SJSA1 (cell line): ENCODE measurements around the gene HS6ST1. TPM values are rescaled to one million over a fixed set of nuclear protein-coding genes. Genes with fewer than 3 reads are reported as not detected.

Experiments used
- DNase-seq, 2 experiments: peaks; one replicate each; pipeline ENCODE4 v3.0.0-alpha.2; 2015 to 2020; ENCODE audit warnings: low spot score in 2 of 2, low read depth in 1 of 2
- H3K27ac ChIP-seq: fragments of 250-450 bp; sonication (Bioruptor Pico); 2 replicates; pipeline ENCODE4 v1.5.1; 2020; ENCODE audit warnings: mild to moderate bottlenecking, moderate library complexity
- H3K27me3 ChIP-seq: fragments of 250-450 bp; sonication (Bioruptor Pico); replicated peaks from 2 replicates; pipeline ENCODE4 v1.5.1; 2020; ENCODE audit warnings: mild to moderate bottlenecking, moderate library complexity
- H3K36me3 ChIP-seq: fragments of 250-450 bp; sonication (Bioruptor Pico); 2 replicates; pipeline ENCODE4 v1.5.1; 2020; ENCODE audit warnings: mild to moderate bottlenecking
- H3K4me1 ChIP-seq: fragments of 250-450 bp; sonication (Bioruptor Pico); replicated peaks from 2 replicates; pipeline ENCODE4 v1.6.1; 2021; ENCODE audit warnings: mild to moderate bottlenecking
- H3K4me3 ChIP-seq: fragments of 250-450 bp; sonication (Bioruptor Pico); 2 replicates; pipeline ENCODE4 v1.5.1; 2020; ENCODE audit warnings: mild to moderate bottlenecking
- H3K9me3 ChIP-seq: fragments of 250-450 bp; sonication (Bioruptor Pico); replicated peaks from 2 replicates; pipeline ENCODE4 v1.5.1; 2020; ENCODE audit warnings: mild to moderate bottlenecking
- total RNA-seq: library from RNA; depleted of rRNA; stranded (reverse); fragments of >200 nt; shearing (Covaris generic); gene quantifications from 2 replicates; pipeline ENCODE4 v1.2.3, GENCODE V29; 2014

The HS6ST1 gene
- total RNA-seq, 1 experiment from 2014 or later, result 160 TPM

- H3K27me3 ChIP-seq, result no peaks in the 10 kb centered on the region
- peaks cover 11% of the 10 kb centered on the region for H3K9me3 ChIP-seq
- no peak for DNase-seq
- no peaks in the 10 kb centered on the region for H3K4me1 ChIP-seq
- H3K36me3 ChIP-seq, result peaks cover 96% of the 10 kb centered on the region
- no peak overlapping the region for H3K27ac ChIP-seq
- no peak overlapping the region for H3K4me3 ChIP-seq
These were observed 40.5 kb downstream of the HS6ST1 start for GRCh38 chr2:128277961-128278681.

- Histone ChIP-seq H3K4me3 (no peak overlapping the region), H3K27ac (no peak overlapping the region), H3K9me3 (peaks cover 11% of the 10 kb centered on the region), H3K27me3 (no peaks in the 10 kb centered on the region), H3K36me3 (peaks cover 96% of the 10 kb centered on the region), H3K4me1 (no peaks in the 10 kb centered on the region)
- DNase-seq, result no peak
These were observed 41.6 kb downstream of the HS6ST1 start for GRCh38 chr2:128276878-128277675.

- no peaks in the 10 kb centered on the region for H3K4me1 ChIP-seq
- no peak for DNase-seq
- no peak overlapping the region for H3K4me3 ChIP-seq
- peaks cover 11% of the 10 kb centered on the region for H3K9me3 ChIP-seq
- no peaks in the 10 kb centered on the region for H3K27me3 ChIP-seq
- H3K36me3 ChIP-seq, result peaks cover 96% of the 10 kb centered on the region
- no peak overlapping the region for H3K27ac ChIP-seq
These were observed 43.1 kb downstream of the HS6ST1 start for GRCh38 chr2:128275498-128276045.

- Histone ChIP-seq H3K27me3 (no peaks in the 10 kb centered on the region), H3K36me3 (peaks cover 93% of the 10 kb centered on the region), H3K4me3 (no peak overlapping the region), H3K4me1 (no peaks in the 10 kb centered on the region), H3K27ac (no peak overlapping the region), H3K9me3 (peaks cover 11% of the 10 kb centered on the region)
- no peak for DNase-seq
These were observed 44.5 kb downstream of the HS6ST1 start for GRCh38 chr2:128274218-128274617.

GRCh38 chr2:128273469-128274081 lies 45.1 kb downstream of the HS6ST1 start:
- Histone ChIP-seq H3K36me3 (peaks cover 96% of the 10 kb centered on the region), H3K27me3 (no peaks in the 10 kb centered on the region), H3K4me3 (no peak overlapping the region), H3K27ac (no peak overlapping the region), H3K4me1 (no peaks in the 10 kb centered on the region), H3K9me3 (peaks cover 11% of the 10 kb centered on the region)
- no peak for DNase-seq

- H3K9me3 ChIP-seq, result peaks cover 11% of the 10 kb centered on the region
- H3K4me1 ChIP-seq, result no peaks in the 10 kb centered on the region
- H3K27ac ChIP-seq, result no peak overlapping the region
- H3K4me3 ChIP-seq, result no peak overlapping the region
- DNase-seq, result no peak
- peaks cover 92% of the 10 kb centered on the region for H3K36me3 ChIP-seq
- H3K27me3 ChIP-seq, result no peaks in the 10 kb centered on the region
These were observed 45.8 kb downstream of the HS6ST1 start for GRCh38 chr2:128272601-128273468.

GRCh38 chr2:128271911-128272600 lies 46.6 kb downstream of the HS6ST1 start:
- Histone ChIP-seq H3K36me3 (peaks cover 84% of the 10 kb centered on the region), H3K27me3 (no peaks in the 10 kb centered on the region), H3K27ac (no peak overlapping the region), H3K9me3 (peaks cover 11% of the 10 kb centered on the region), H3K4me1 (no peaks in the 10 kb centered on the region), H3K4me3 (no peak overlapping the region)
- no peak for DNase-seq

- no peak overlapping the region for H3K4me3 ChIP-seq
- H3K27ac ChIP-seq, result no peak overlapping the region
- no peak for DNase-seq
- H3K36me3 ChIP-seq, result peaks cover 79% of the 10 kb centered on the region
- no peaks in the 10 kb centered on the region for H3K27me3 ChIP-seq
- H3K9me3 ChIP-seq, result peaks cover 11% of the 10 kb centered on the region
- no peaks in the 10 kb centered on the region for H3K4me1 ChIP-seq
These were observed 47.1 kb downstream of the HS6ST1 start for GRCh38 chr2:128271597-128271910.

GRCh38 chr2:128270672-128271596 lies 47.7 kb downstream of the HS6ST1 start:
- DNase-seq, result peak in 1 of 2 experiments; percentile 38
- peaks cover 73% of the 10 kb centered on the region for H3K36me3 ChIP-seq
- H3K9me3 ChIP-seq, result peaks cover 11% of the 10 kb centered on the region
- no peaks in the 10 kb centered on the region for H3K4me1 ChIP-seq
- H3K4me3 ChIP-seq, result no peak overlapping the region
- H3K27ac ChIP-seq, result no peak overlapping the region
- H3K27me3 ChIP-seq, result no peaks in the 10 kb centered on the region

GRCh38 chr2:128269990-128270671 lies 48.5 kb downstream of the HS6ST1 start:
- H3K27me3 ChIP-seq, result no peaks in the 10 kb centered on the region
- no peaks in the 10 kb centered on the region for H3K4me1 ChIP-seq
- H3K4me3 ChIP-seq, result no peak overlapping the region
- H3K27ac ChIP-seq, result no peak overlapping the region
- 0 out of 2 replicates have a peak, but pooled peaks cover 7% of the 10 kb centered on the region for H3K9me3 ChIP-seq
- no peak for DNase-seq
- H3K36me3 ChIP-seq, result peaks cover 68% of the 10 kb centered on the region

GRCh38 chr2:128269063-128269989 lies 49.3 kb downstream of the HS6ST1 start:
- no peak overlapping the region for H3K4me3 ChIP-seq
- H3K36me3 ChIP-seq, result peaks cover 66% of the 10 kb centered on the region
- H3K4me1 ChIP-seq, result no peaks in the 10 kb centered on the region
- H3K27ac ChIP-seq, result no peak overlapping the region
- 0 out of 2 replicates have a peak, but pooled peaks cover 3% of the 10 kb centered on the region for H3K9me3 ChIP-seq
- no peaks in the 10 kb centered on the region for H3K27me3 ChIP-seq
- no peak for DNase-seq
